LNCaP clone FGC (cell line): Measurements from ENCODE around the gene LRRC59.
A peak's percentile ranks its signal among the peaks of the same experiment; 100 is the strongest.
"Not testable (repeated sequence)": the region's sequence is repeated elsewhere in the genome, so short reads cannot be mapped to it uniquely, and the experiment has no call there.

Experiments
- DNase-seq: peaks from one replicate; pipeline ENCODE4 v3.0.0-alpha.2; 2011; ENCODE audit warnings: low read depth
- H3K4me3 ChIP-seq: 2 replicates; pipeline ENCODE4 v1.5.1; 2011; ENCODE audit warnings: mild to moderate bottlenecking, low read depth, low read length, control low read depth
- TF ChIP-seq, protein P1 (sequence below): IDR thresholded peaks from 2 replicates; pipeline ENCODE4 v1.5.1; 2012; ENCODE audit warnings: mild to moderate bottlenecking; ENCODE audit not compliant: control insufficient read depth, insufficient read depth; ENCODE audit errors: extremely low read depth

The LRRC59 gene

GRCh38 chr17:50412188-50412732 is 14.9 kb upstream of the LRRC59 start:
- TF ChIP-seq, protein P1, sequence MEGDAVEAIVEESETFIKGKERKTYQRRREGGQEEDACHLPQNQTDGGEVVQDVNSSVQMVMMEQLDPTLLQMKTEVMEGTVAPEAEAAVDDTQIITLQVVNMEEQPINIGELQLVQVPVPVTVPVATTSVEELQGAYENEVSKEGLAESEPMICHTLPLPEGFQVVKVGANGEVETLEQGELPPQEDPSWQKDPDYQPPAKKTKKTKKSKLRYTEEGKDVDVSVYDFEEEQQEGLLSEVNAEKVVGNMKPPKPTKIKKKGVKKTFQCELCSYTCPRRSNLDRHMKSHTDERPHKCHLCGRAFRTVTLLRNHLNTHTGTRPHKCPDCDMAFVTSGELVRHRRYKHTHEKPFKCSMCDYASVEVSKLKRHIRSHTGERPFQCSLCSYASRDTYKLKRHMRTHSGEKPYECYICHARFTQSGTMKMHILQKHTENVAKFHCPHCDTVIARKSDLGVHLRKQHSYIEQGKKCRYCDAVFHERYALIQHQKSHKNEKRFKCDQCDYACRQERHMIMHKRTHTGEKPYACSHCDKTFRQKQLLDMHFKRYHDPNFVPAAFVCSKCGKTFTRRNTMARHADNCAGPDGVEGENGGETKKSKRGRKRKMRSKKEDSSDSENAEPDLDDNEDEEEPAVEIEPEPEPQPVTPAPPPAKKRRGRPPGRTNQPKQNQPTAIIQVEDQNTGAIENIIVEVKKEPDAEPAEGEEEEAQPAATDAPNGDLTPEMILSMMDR, result no peak
- no peak for DNase-seq
- H3K4me3 ChIP-seq, result no peak overlapping the region

GRCh38 chr17:50407921-50408320 is 10.6 kb upstream of the LRRC59 start:
- DNase-seq, result no peak
- H3K4me3 ChIP-seq, result no peak overlapping the region
- TF ChIP-seq, protein P1, result no peak

- DNase-seq, result no peak
- TF ChIP-seq, protein P1, result no peak
- H3K4me3 ChIP-seq, result no peak overlapping the region
Observed at GRCh38 chr17:50406578-50406977, 9.3 kb upstream of the LRRC59 start.

- H3K4me3 ChIP-seq, DNase-seq: not testable (repeated sequence)
Observed at GRCh38 chr17:50405351-50405750, 8.0 kb upstream of the LRRC59 start.

DNA sequence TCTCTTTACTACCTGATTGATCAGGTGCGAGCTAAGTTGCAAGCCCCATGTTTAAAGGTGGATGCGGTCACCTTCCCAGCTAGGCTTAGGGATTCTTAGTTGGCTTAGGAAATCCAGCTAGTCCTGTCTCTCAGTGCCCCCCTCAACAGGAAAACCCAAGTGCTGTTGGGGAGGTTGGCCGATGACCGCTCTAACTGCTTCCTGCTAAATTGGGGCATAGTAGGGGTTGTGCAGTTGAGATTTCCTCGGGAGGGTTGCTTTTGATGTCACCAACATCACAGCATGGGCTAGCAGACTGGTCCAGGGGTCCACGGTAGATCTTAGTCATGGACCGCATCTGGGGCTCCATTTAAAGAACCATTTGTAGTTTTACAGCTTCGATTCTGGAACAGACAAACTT is 2.3 kb upstream of the LRRC59 start:
- H3K4me3 ChIP-seq, DNase-seq: not testable (repeated sequence)

DNA sequence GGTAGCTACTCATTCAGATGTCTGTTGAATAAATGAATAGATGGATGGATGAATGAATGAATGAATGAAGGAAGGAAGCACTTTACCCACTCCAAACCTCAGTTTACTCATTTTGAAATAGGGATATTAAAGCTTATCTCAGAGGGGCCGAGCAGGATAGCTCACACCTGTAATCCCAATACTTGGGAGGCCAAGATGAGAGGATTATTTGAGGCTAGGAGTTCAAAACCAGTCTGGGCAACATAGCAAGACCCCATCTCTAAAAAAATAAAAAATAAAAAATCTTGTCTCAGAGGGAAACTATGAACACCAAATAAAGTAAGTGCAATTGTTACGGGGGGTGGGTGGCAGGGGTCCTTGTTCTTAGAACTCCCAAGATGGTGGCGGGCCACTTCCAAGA is 1.3 kb upstream of the LRRC59 start:
- H3K4me3 ChIP-seq, DNase-seq: not testable (repeated sequence)

DNA sequence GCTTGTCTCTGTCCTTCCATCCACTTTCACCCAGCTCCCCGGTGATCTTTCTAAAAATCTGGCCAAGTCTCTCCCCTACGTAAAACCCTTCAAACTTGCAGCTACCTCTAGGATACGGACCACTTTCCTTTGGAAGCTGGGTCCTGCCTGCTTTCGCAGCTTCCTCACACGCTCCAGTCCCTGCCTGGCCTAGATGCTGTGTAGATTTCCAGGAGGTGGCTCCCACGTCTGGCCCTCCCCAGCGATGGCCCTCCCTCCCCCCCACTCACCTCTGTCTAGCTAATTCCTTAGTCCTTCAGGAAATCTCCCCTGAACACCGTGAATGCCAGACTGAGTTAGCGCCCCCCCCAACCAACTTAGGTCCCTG is 579 bp upstream of the LRRC59 start:
- TF ChIP-seq, protein P1, result no peak
- no peak for DNase-seq
- H3K4me3 ChIP-seq, result peak overlapping the region; percentile 73

DNA sequence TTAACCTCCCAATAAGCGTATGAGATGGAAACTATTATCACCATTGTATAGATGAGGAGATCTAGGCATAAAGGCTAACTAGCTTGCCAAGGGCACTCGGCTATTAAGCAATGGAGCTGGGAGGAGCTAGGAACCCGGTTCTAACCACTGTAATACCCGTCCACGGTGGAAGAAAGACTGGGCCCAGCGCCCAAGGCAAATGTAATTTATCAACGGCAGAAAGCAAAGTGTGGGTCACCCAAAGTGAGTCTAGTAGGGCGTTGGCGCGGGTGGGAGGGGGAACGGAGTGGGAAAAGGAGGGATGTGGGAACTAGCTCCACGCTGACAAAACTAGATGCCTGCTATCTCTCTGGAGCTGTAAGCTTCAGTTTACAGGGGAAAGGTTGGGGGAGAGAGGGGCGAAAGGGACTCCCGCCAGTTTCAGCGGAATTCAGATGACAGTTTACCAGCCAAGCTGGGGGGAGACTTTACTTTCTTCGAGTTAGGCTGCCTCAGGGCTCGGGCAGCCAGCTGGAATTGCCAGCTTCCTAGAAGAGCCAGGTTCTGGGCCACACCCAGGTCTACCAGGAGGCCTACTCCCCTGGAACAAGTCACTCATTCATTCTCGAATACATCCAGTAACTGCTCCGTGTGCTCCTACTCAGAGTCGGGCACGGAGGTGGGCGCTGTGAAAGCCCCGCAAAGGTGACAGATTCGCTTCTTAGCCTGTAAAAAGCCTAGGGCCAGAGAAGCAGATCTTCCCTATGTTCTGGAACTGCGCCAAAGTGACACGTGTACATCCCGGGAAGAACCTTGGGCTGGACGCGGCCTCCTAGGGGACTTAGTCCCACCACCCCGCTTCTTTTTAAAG is 837 bp downstream of the LRRC59 start:
- peak overlapping the region; percentile 73 for H3K4me3 ChIP-seq
- DNase-seq, result no peak
- TF ChIP-seq, protein P1, result no peak

DNA sequence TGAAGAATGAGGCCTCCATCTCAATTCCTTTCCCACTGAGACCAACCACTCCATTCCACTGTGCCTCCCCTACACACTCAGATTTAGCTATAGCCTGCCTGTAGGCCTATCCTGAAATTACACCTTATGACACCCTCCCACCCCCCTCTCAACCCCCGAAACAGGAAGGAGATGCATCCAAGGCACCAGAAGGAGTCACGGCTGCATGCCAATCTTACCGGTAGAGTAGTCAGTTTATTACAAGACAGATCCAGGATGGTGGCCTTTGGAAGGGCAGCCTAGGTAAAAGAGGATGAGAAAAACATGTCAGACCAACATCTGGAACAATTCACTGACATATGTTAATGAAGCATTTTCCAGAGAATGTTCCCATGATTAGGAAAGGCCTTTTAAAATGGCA is 2.6 kb downstream of the LRRC59 start:
- no peak for DNase-seq
- TF ChIP-seq, protein P1, result no peak
- no peak overlapping the region for H3K4me3 ChIP-seq
